ENCODE data around the gene PRKCE.

DNA sequence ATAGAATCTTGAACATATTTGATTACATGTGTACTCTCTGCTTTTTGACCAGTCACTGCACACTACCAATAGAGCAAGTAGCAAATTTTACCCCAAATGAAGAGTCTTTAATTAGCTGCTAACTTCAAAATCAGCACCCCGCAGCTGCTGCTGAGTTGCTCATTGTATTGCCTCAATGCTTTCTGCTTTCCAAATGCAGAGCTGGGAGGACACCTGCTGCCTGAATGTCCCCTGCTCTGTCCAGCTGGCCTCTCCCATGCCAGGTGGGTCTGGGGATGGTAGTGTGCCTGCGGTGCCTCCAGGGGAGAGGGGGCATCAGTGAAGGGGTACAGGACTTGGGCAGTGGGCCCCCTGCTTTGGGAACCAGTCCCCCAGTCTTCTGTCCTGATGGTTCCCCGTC, 184.8 kb downstream of the PRKCE start:
- TF ChIP-seq, protein P1, sequence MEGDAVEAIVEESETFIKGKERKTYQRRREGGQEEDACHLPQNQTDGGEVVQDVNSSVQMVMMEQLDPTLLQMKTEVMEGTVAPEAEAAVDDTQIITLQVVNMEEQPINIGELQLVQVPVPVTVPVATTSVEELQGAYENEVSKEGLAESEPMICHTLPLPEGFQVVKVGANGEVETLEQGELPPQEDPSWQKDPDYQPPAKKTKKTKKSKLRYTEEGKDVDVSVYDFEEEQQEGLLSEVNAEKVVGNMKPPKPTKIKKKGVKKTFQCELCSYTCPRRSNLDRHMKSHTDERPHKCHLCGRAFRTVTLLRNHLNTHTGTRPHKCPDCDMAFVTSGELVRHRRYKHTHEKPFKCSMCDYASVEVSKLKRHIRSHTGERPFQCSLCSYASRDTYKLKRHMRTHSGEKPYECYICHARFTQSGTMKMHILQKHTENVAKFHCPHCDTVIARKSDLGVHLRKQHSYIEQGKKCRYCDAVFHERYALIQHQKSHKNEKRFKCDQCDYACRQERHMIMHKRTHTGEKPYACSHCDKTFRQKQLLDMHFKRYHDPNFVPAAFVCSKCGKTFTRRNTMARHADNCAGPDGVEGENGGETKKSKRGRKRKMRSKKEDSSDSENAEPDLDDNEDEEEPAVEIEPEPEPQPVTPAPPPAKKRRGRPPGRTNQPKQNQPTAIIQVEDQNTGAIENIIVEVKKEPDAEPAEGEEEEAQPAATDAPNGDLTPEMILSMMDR (IDR thresholded peaks at IDR 0.05), result no peak
- no peak for TF ChIP-seq POLR2A (IDR thresholded peaks at IDR 0.05)
